ENCODE measurements around the gene C5orf63. TPM values are rescaled to one million over a fixed set of nuclear protein-coding genes. Genes with fewer than 3 reads are reported as not detected.
"Not testable (repeated sequence)": the region's sequence is repeated elsewhere in the genome, so short reads cannot be mapped to it uniquely, and the experiment has no call there.

C5orf63 gene
- total RNA-seq, 1 donor from 2014 or later, result 0.24 TPM

DNA sequence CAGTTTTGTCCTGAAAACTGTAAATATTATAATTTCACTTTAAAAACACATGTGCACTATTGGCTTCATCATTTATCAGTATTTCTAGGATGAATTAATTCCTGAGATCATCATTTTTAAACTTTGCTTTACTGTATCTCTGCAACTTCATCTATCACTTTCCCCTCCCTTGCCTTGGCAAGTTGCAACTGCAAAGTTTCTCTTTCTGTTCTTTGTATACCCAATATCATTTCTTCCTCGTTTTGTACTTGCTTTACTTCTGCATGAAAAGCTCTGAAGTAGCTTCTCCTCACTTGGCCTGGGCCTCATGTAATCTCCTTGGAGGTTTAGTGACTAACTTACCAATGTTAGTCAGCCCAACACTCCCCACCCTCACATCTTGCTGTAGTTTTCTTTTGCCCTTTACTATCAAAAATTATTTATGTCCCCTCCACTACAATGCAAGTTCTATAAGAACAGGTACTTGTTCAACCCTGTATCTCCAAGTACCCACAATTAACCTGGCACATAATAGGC, 12.8 kb downstream of the C5orf63 start:
- no peak for DNase-seq (ENCODE audit: extremely low spot score, unreplicated experiment)
- H3K4me3 Mint-ChIP-seq (ENCODE audit: unreplicated experiment), result no peak overlapping the region
- no peaks in the 10 kb centered on the region for H3K9me3 Mint-ChIP-seq (ENCODE audit: unreplicated experiment)
- H3K27ac Mint-ChIP-seq (ENCODE audit: unreplicated experiment), result no peak overlapping the region
- H3K27me3 Mint-ChIP-seq (ENCODE audit: unreplicated experiment), result peaks cover 6% of the 10 kb centered on the region
- peaks cover 2% of the 10 kb centered on the region for H3K36me3 Mint-ChIP-seq (ENCODE audit: unreplicated experiment)
- peaks cover 20% of the 10 kb centered on the region for H3K4me1 Mint-ChIP-seq (ENCODE audit: unreplicated experiment)
- no peak for TF ChIP-seq CTCF (IDR thresholded peaks at IDR 0.05)

- no peak for DNase-seq (ENCODE audit: extremely low spot score, unreplicated experiment)
- Mint-ChIP-seq H3K4me3 (ENCODE audit: unreplicated experiment) (no peak overlapping the region), H3K36me3 (ENCODE audit: unreplicated experiment) (peaks cover 2% of the 10 kb centered on the region), H3K4me1 (ENCODE audit: unreplicated experiment) (peaks cover 20% of the 10 kb centered on the region), H3K27ac (ENCODE audit: unreplicated experiment) (no peak overlapping the region), H3K27me3 (ENCODE audit: unreplicated experiment) (peaks cover 15% of the 10 kb centered on the region), H3K9me3 (ENCODE audit: unreplicated experiment) (no peaks in the 10 kb centered on the region)
- no peak for TF ChIP-seq CTCF (IDR thresholded peaks at IDR 0.05)
Measured at GRCh38 chr5:127056896-127057295, 16.4 kb downstream of the C5orf63 start.

DNA sequence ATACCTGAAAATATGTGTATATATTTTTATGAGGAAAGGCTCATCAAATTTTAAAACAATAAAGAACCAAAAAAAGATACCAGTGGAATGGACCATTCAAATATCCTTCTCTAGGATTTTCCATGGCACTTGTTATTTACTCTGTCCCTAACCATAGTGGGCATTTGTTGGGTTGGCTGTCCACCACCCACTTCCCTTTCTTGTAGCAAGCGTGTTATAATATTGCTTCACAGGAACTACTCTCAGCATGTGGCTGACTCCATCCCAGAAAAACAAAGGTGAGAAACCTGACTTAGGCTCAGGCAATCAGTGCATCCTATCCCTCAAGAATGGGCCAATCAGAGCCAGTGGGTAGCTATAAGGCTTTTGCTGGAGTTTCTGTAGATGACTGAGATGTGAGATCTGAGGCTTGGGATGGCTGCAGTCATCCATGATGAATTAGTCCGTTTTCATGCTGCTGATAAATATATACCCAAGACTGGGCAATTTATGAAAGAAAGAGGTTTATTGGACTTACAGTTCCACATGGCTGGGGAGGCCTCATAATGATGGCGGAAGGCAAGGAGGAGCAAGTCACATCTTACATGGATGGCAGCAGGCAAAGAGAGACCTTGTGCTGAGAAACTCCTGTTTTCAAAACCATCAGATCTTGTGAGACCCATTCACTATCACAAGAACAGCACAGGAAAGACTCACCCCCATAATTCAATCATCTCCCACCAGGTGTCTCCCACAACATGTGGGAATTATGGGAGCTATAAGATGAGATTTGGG, 17.2 kb downstream of the C5orf63 start:
- H3K27ac Mint-ChIP-seq (ENCODE audit: unreplicated experiment), result no peak overlapping the region
- TF ChIP-seq CTCF (IDR thresholded peaks at IDR 0.05), result no peak
- no peak for DNase-seq (ENCODE audit: extremely low spot score, unreplicated experiment)
- H3K9me3 Mint-ChIP-seq (ENCODE audit: unreplicated experiment), result no peaks in the 10 kb centered on the region
- peaks cover 24% of the 10 kb centered on the region for H3K27me3 Mint-ChIP-seq (ENCODE audit: unreplicated experiment)
- peaks cover 2% of the 10 kb centered on the region for H3K36me3 Mint-ChIP-seq (ENCODE audit: unreplicated experiment)
- H3K4me1 Mint-ChIP-seq (ENCODE audit: unreplicated experiment), result peaks cover 14% of the 10 kb centered on the region
- no peak overlapping the region for H3K4me3 Mint-ChIP-seq (ENCODE audit: unreplicated experiment)

- H3K9me3 Mint-ChIP-seq (ENCODE audit: unreplicated experiment); H3K27ac Mint-ChIP-seq (ENCODE audit: unreplicated experiment): not testable (repeated sequence)
Measured at GRCh38 chr5:127053551-127053950, 19.8 kb downstream of the C5orf63 start.

GRCh38 chr5:127053049-127053448, 20.3 kb downstream of the C5orf63 start:
- Mint-ChIP-seq H3K27me3 (ENCODE audit: unreplicated experiment) (peaks cover 22% of the 10 kb centered on the region), H3K4me3 (ENCODE audit: unreplicated experiment) (no peak overlapping the region), H3K9me3 (ENCODE audit: unreplicated experiment) (no peaks in the 10 kb centered on the region), H3K4me1 (ENCODE audit: unreplicated experiment) (peaks cover 14% of the 10 kb centered on the region), H3K36me3 (ENCODE audit: unreplicated experiment) (no peaks in the 10 kb centered on the region), H3K27ac (ENCODE audit: unreplicated experiment) (no peak overlapping the region)
- no peak for DNase-seq (ENCODE audit: extremely low spot score, unreplicated experiment)
- no peak for TF ChIP-seq CTCF (IDR thresholded peaks at IDR 0.05)

More at GRCh38 chr5:127053551-127053950, 19.8 kb downstream of the C5orf63 start:
- not testable (repeated sequence) for H3K36me3 Mint-ChIP-seq (ENCODE audit: unreplicated experiment); H3K4me3 Mint-ChIP-seq (ENCODE audit: unreplicated experiment); DNase-seq (ENCODE audit: extremely low spot score, unreplicated experiment)
- Mint-ChIP-seq H3K4me1 (ENCODE audit: unreplicated experiment) (peaks cover 14% of the 10 kb centered on the region), H3K27me3 (ENCODE audit: unreplicated experiment) (peaks cover 22% of the 10 kb centered on the region)
